ENCODE results near the gene TSPAN18. TPM values are rescaled to one million over a fixed set of nuclear protein-coding genes. Genes with fewer than 3 reads are reported as not detected.

TSPAN18 gene
- total and polyA plus RNA-seq, 10 of the 15 experiments (the other 5 are each of a cell fraction or from before 2014, with no cell fraction given) = 0.02 to 0.77 (median 0.13) TPM; not detected in 1

DNA sequence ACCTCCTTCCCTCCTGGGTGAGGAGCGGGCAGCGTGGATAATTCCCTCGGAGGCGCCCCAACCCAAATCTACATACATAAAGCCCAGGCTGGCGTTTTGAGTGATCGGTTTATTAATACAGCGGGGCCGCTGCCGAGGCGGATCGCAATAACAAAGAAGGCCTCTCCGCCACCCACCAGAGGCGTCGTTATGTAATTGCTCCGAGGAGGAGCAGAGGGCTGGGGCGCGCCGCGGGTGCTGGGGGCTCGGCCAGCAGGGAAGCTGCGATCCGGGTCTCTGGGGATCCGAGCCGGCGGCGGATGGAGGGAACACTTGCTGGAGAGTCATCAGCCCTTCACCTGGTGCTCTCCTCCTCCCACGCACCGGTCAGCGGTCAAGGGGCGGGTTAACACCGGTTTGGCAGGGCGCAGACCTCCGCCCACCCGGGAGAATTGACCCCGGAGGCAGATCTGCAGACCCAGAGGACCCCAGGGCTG lies 230.3 kb downstream of the TSPAN18 start (continued):
- no peak for TF ChIP-seq CUX1 (IDR thresholded peaks at IDR 0.05; ENCODE audit: insufficient replicate concordance, low read depth, low read length)
- TF ChIP-seq NR2C2 (IDR thresholded peaks at IDR 0.05; ENCODE audit: borderline replicate concordance, control insufficient read depth, insufficient read length, low read depth) = no peak
- TF ChIP-seq NRF1 (conservative IDR thresholded peaks at IDR 0.05; ENCODE audit: low read depth, low read length) = no peak
- TF ChIP-seq CHD1 (IDR thresholded peaks at IDR 0.05; ENCODE audit: low read depth, low read length) = no peak

DNA sequence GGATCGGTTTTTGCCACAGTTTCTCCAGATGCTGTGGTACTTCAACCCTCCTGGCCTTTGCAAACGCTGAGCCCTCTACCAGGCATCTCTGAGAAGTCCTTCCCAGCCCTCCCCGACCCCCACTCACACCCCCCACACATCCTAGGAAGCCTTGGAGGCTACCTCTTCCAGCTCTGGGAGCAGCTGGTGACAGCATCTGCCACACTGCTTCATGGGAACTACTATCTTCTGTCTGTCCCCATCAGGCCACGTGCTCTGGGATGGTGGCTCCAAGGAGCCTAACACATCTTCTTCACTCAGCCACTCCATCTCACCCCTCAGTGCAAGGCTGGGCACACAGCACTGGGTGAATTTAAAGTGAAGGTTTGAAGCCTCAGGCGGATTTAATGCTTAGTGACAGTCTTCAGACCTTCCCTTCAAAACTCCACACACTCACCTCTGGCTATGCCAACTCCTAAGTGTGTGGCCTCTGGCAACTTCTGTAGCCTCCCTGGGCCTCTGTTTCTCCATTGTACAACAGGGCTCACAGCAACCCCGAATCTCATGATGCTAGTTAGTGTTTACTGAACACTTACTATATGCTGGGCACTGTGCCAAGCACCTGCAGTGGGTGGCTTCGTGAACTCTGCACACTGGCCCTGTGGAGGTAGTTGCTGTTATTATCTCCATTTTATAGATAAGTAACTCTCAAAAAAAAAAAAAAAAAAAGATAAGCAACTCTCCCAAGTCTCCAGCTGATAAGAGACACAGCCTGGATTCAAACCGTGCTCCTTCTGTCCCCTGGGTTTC lies 231.2 kb downstream of the TSPAN18 start:
- intact Hi-C loops (cut with micrococcal nuclease; ENCODE audit: unreplicated experiment) (no loop called here), in situ Hi-C loops (cut with MboI) (no loop called here)
- no TSS peak for BruUV-seq (replicated peaks)
- RAD21 ChIA-PET (ENCODE audit: unreplicated experiment) = no interaction called here
- CTCF ChIA-PET = interaction anchor here (0.6 to 1.8 kb wide), 2 partner anchors 22 to 23 kb away, joined by 3 to 5 read pairs; no protein-coding TSS in a partner anchor
- 6% methylated on average over 8 of the region's 8 CpGs for WGBS (ENCODE audit: insufficient coverage, insufficient replicate concordance, low lambda C conversion rate, missing lambda C conversion rate)
- no peaks in the 10 kb centered on the region for H4K20me1 ChIP-seq (ENCODE audit: control insufficient read depth, insufficient read depth)
- no peaks in the 10 kb centered on the region for H3K9me3 ChIP-seq (replicated peaks; ENCODE audit: control insufficient read depth, insufficient read depth, low read length)
- H3K79me2 ChIP-seq (ENCODE audit: control insufficient read depth, insufficient read depth, low read length) = no peaks in the 10 kb centered on the region
- H2AFZ ChIP-seq (ENCODE audit: control insufficient read depth, low read depth, low read length) = no peak overlapping the region
- no peak overlapping the region for H3K4me2 ChIP-seq (ENCODE audit: control insufficient read depth, insufficient read depth)
- no peak overlapping the region for H3K27ac ChIP-seq (ENCODE audit: control insufficient read depth, insufficient read depth)
- no peak overlapping the region for H3K9ac ChIP-seq (ENCODE audit: control insufficient read depth, insufficient read depth, low read length)
- SMC1A ChIA-PET (ENCODE audit: uncharacterized antibody, unreplicated experiment) = no interaction called here
- no peak for ATAC-seq
- H3K4me3 ChIP-seq = no peak overlapping the region
- H3K27me3 ChIP-seq (replicated peaks in 1 of 2; ENCODE audit: control insufficient read depth in 2 of 2, insufficient read depth in 2 of 2, low read length in 1 of 2) = peaks cover 0 to 8% of the 10 kb centered on the region in 2 experiments; a peak in 3 of 4 replicates
- FAIRE-seq = no peak
- no peaks in the 10 kb centered on the region for H3K4me1 ChIP-seq (ENCODE audit: control insufficient read depth, insufficient read depth, low read length)
- POLR2A ChIA-PET = no interaction called here
- DNase-seq (ENCODE audit: low read depth, low spot score) = no peak
- no peaks in the 10 kb centered on the region for H3K36me3 ChIP-seq (ENCODE audit: control insufficient read depth in 2 of 2, insufficient read depth in 2 of 2, low read length in 1 of 2)
- TF ChIP-seq PRDM15 (CRISPR knock-in tag; IDR thresholded peaks at IDR 0.05) (no peak), HCFC1 (IDR thresholded peaks at IDR 0.05; ENCODE audit: low read length) (no peak), YBX1 (IDR thresholded peaks at IDR 0.05) (no peak), ATF7 (IDR thresholded peaks at IDR 0.05; ENCODE audit: low read depth) (no peak), IKZF1 (conservative IDR thresholded peaks at IDR 0.05) (no peak), LARP7 (IDR thresholded peaks at IDR 0.05) (no peak), EGR1 (IDR thresholded peaks at IDR 0.05; ENCODE audit: borderline replicate concordance in 1 of 2, low read depth in 2 of 2, low read length in 2 of 2) (no peak), BMI1 (IDR thresholded peaks at IDR 0.05; ENCODE audit: borderline replicate concordance) (no peak), TARDBP (IDR thresholded peaks at IDR 0.05; ENCODE audit: borderline replicate concordance) (no peak), BACH1 (IDR thresholded peaks at IDR 0.05; ENCODE audit: borderline replicate concordance) (no peak)
